ENCODE results near the gene NDUFV1.

Gene NDUFV1

GRCh38 chr11:67574938-67575337, 31.8 kb upstream of the NDUFV1 start:
- H3K9me3 ChIP-seq (ENCODE audit: control insufficient read depth in 5 of 5, low read length in 5 of 5), result no peaks in the 10 kb centered on the region
- H3K9ac ChIP-seq (ENCODE audit: low read length in 5 of 5), result peak overlapping the region in 1 of 5 donors; percentile 16
- H3K36me3 ChIP-seq (ENCODE audit: control insufficient read depth in 5 of 5, insufficient read depth in 5 of 5, low read length in 5 of 5), result no peaks in the 10 kb centered on the region
- peaks cover 0 to 25% (median 9%) of the 10 kb centered on the region in 5 donors for H3K27me3 ChIP-seq (ENCODE audit: control insufficient read depth in 5 of 5, insufficient read depth in 4 of 5, low read length in 5 of 5)
- no peaks in the 10 kb centered on the region for H3K4me1 ChIP-seq (ENCODE audit: control insufficient read depth in 5 of 5, insufficient read depth in 5 of 5, low read length in 5 of 5)
- no peak overlapping the region for H3K27ac ChIP-seq (ENCODE audit: low read depth, low read length)
- no peak overlapping the region for H3K4me3 ChIP-seq (ENCODE audit: low read depth in 1 of 5, low read length in 5 of 5)

- Histone ChIP-seq H3K36me3 (ENCODE audit: control insufficient read depth in 5 of 5, insufficient read depth in 5 of 5, low read length in 5 of 5) (no peaks in the 10 kb centered on the region), H3K9ac (ENCODE audit: low read length in 5 of 5) (no peak overlapping the region), H3K9me3 (ENCODE audit: control insufficient read depth in 5 of 5, low read length in 5 of 5) (no peaks in the 10 kb centered on the region), H3K27me3 (ENCODE audit: control insufficient read depth in 5 of 5, insufficient read depth in 4 of 5, low read length in 5 of 5) (peaks cover 0 to 21% (median 8%) of the 10 kb centered on the region in 5 donors), H3K4me1 (ENCODE audit: control insufficient read depth in 5 of 5, insufficient read depth in 5 of 5, low read length in 5 of 5) (no peaks in the 10 kb centered on the region), H3K4me3 (ENCODE audit: low read depth in 1 of 5, low read length in 5 of 5) (no peak overlapping the region), H3K27ac (ENCODE audit: low read depth, low read length) (no peak overlapping the region)
Measured at GRCh38 chr11:67576735-67577475, 29.8 kb upstream of the NDUFV1 start.

- H3K4me3 ChIP-seq (ENCODE audit: low read depth in 1 of 5, low read length in 5 of 5), result no peak overlapping the region
- no peaks in the 10 kb centered on the region for H3K36me3 ChIP-seq (ENCODE audit: control insufficient read depth in 5 of 5, insufficient read depth in 5 of 5, low read length in 5 of 5)
- peaks cover 0 to 21% (median 8%) of the 10 kb centered on the region in 5 donors for H3K27me3 ChIP-seq (ENCODE audit: control insufficient read depth in 5 of 5, insufficient read depth in 4 of 5, low read length in 5 of 5)
- peaks cover 0 to 7% (median 6%) of the 10 kb centered on the region in 5 donors for H3K4me1 ChIP-seq (ENCODE audit: control insufficient read depth in 5 of 5, insufficient read depth in 5 of 5, low read length in 5 of 5)
- no peaks in the 10 kb centered on the region for H3K9me3 ChIP-seq (ENCODE audit: control insufficient read depth in 5 of 5, low read length in 5 of 5)
- H3K9ac ChIP-seq (ENCODE audit: low read length in 5 of 5), result no peak overlapping the region
- no peak overlapping the region for H3K27ac ChIP-seq (ENCODE audit: low read depth, low read length)
Measured at GRCh38 chr11:67577951-67578350, 28.8 kb upstream of the NDUFV1 start.

- H3K27ac ChIP-seq (ENCODE audit: low read depth, low read length), result no peak overlapping the region
- H3K27me3 ChIP-seq (ENCODE audit: control insufficient read depth in 5 of 5, insufficient read depth in 4 of 5, low read length in 5 of 5), result peaks cover 0 to 17% (median 4%) of the 10 kb centered on the region in 5 donors
- no peaks in the 10 kb centered on the region for H3K9me3 ChIP-seq (ENCODE audit: control insufficient read depth in 5 of 5, low read length in 5 of 5)
- peaks cover 0 to 27% (median 21%) of the 10 kb centered on the region in 5 donors for H3K4me1 ChIP-seq (ENCODE audit: control insufficient read depth in 5 of 5, insufficient read depth in 5 of 5, low read length in 5 of 5)
- H3K9ac ChIP-seq (ENCODE audit: low read length in 5 of 5), result no peak overlapping the region
- H3K4me3 ChIP-seq (ENCODE audit: low read depth in 1 of 5, low read length in 5 of 5), result no peak overlapping the region
- peaks cover 0 to 19% (median 15%) of the 10 kb centered on the region in 5 donors for H3K36me3 ChIP-seq (ENCODE audit: control insufficient read depth in 5 of 5, insufficient read depth in 5 of 5, low read length in 5 of 5)
Measured at GRCh38 chr11:67581469-67581868, 25.3 kb upstream of the NDUFV1 start.

GRCh38 chr11:67582011-67582410, 24.7 kb upstream of the NDUFV1 start:
- Histone ChIP-seq H3K36me3 (ENCODE audit: control insufficient read depth in 5 of 5, insufficient read depth in 5 of 5, low read length in 5 of 5) (peaks cover 0 to 24% (median 17%) of the 10 kb centered on the region in 5 donors), H3K9ac (ENCODE audit: low read length in 5 of 5) (no peak overlapping the region), H3K4me3 (ENCODE audit: low read depth in 1 of 5, low read length in 5 of 5) (no peak overlapping the region), H3K27ac (ENCODE audit: low read depth, low read length) (no peak overlapping the region), H3K4me1 (ENCODE audit: control insufficient read depth in 5 of 5, insufficient read depth in 5 of 5, low read length in 5 of 5) (peaks cover 0 to 27% (median 21%) of the 10 kb centered on the region in 5 donors), H3K27me3 (ENCODE audit: control insufficient read depth in 5 of 5, insufficient read depth in 4 of 5, low read length in 5 of 5) (peaks cover 0 to 17% (median 4%) of the 10 kb centered on the region in 5 donors), H3K9me3 (ENCODE audit: control insufficient read depth in 5 of 5, low read length in 5 of 5) (no peaks in the 10 kb centered on the region)

GRCh38 chr11:67583247-67584204, 23.2 kb upstream of the NDUFV1 start, which contains the start of gene GSTP1:
Gene GSTP1, plus strand, starts transcription at chr11:67583812. Its CDS starts 32 bp downstream, at chr11:67583844.
- peaks cover 0 to 4% (median 0%) of the 10 kb centered on the region in 5 donors for H3K27me3 ChIP-seq (ENCODE audit: control insufficient read depth in 5 of 5, insufficient read depth in 4 of 5, low read length in 5 of 5)
- peak within 1 kb of the TSS; percentile 31 to 72 (median 70) for H3K4me3 ChIP-seq (ENCODE audit: low read depth in 1 of 5, low read length in 5 of 5)
- H3K27ac ChIP-seq (ENCODE audit: low read depth, low read length), result peak within 1 kb of the TSS; percentile 82
- H3K36me3 ChIP-seq (ENCODE audit: control insufficient read depth in 5 of 5, insufficient read depth in 5 of 5, low read length in 5 of 5), result peaks cover 0 to 35% (median 21%) of the 10 kb centered on the region in 5 donors
- H3K4me1 ChIP-seq (ENCODE audit: control insufficient read depth in 5 of 5, insufficient read depth in 5 of 5, low read length in 5 of 5), result peaks cover 0 to 32% (median 23%) of the 10 kb centered on the region in 5 donors
- no peaks in the 10 kb centered on the region for H3K9me3 ChIP-seq (ENCODE audit: control insufficient read depth in 5 of 5, low read length in 5 of 5)
- H3K9ac ChIP-seq (ENCODE audit: low read length in 5 of 5), result peak within 1 kb of the TSS; percentile 38 to 78 (median 71)

GRCh38 chr11:67584205-67584880, 22.4 kb upstream of the NDUFV1 start:
- Histone ChIP-seq H3K4me3 (ENCODE audit: low read depth in 1 of 5, low read length in 5 of 5) (peak overlapping the region; percentile 31 to 72 (median 70)), H3K9me3 (ENCODE audit: control insufficient read depth in 5 of 5, low read length in 5 of 5) (no peaks in the 10 kb centered on the region), H3K36me3 (ENCODE audit: control insufficient read depth in 5 of 5, insufficient read depth in 5 of 5, low read length in 5 of 5) (peaks cover 0 to 39% (median 24%) of the 10 kb centered on the region in 5 donors), H3K27me3 (ENCODE audit: control insufficient read depth in 5 of 5, insufficient read depth in 4 of 5, low read length in 5 of 5) (peaks cover 0 to 4% (median 0%) of the 10 kb centered on the region in 5 donors), H3K4me1 (ENCODE audit: control insufficient read depth in 5 of 5, insufficient read depth in 5 of 5, low read length in 5 of 5) (peaks cover 0 to 35% (median 23%) of the 10 kb centered on the region in 5 donors), H3K27ac (ENCODE audit: low read depth, low read length) (peak overlapping the region; percentile 82), H3K9ac (ENCODE audit: low read length in 5 of 5) (peak overlapping the region; percentile 38 to 78 (median 71))

- H3K9me3 ChIP-seq (ENCODE audit: control insufficient read depth in 5 of 5, low read length in 5 of 5), result no peaks in the 10 kb centered on the region
- H3K27ac ChIP-seq (ENCODE audit: low read depth, low read length), result peak overlapping the region; percentile 82
- peaks cover 0 to 39% (median 24%) of the 10 kb centered on the region in 5 donors for H3K36me3 ChIP-seq (ENCODE audit: control insufficient read depth in 5 of 5, insufficient read depth in 5 of 5, low read length in 5 of 5)
- H3K4me1 ChIP-seq (ENCODE audit: control insufficient read depth in 5 of 5, insufficient read depth in 5 of 5, low read length in 5 of 5), result peaks cover 0 to 35% (median 23%) of the 10 kb centered on the region in 5 donors
- peak overlapping the region; percentile 31 to 72 (median 70) for H3K4me3 ChIP-seq (ENCODE audit: low read depth in 1 of 5, low read length in 5 of 5)
- no peaks in the 10 kb centered on the region for H3K27me3 ChIP-seq (ENCODE audit: control insufficient read depth in 5 of 5, insufficient read depth in 4 of 5, low read length in 5 of 5)
- peak overlapping the region in 4 of 5 donors; percentile 68 to 78 (median 73) for H3K9ac ChIP-seq (ENCODE audit: low read length in 5 of 5)
Measured at GRCh38 chr11:67584881-67585873, 21.6 kb upstream of the NDUFV1 start.

All from subcutaneous abdominal adipose tissue (tissue), 5 donors.